HEK293 (cell line): Measurements from ENCODE around the gene SAE1.

Source experiments
- BCL11A ChIP-seq: fragments of 450-650 bp; formaldehyde crosslinking; IDR thresholded peaks from 2 replicates; pipeline ENCODE4 v1.5.1; 2016; ENCODE audit warnings: low read depth, missing biosample characterization, missing genetic modification characterization
- HOXA7 ChIP-seq: sonication (generic); formaldehyde crosslinking; IDR thresholded peaks from 2 replicates; pipeline ENCODE4 v1.8.1; 2022; ENCODE audit warnings: missing genetic modification reagents, borderline replicate concordance
- HOXC10 ChIP-seq: sonication (generic); formaldehyde crosslinking; IDR thresholded peaks from 2 replicates; pipeline ENCODE4 v1.8.1; 2023; ENCODE audit warnings: mild to moderate bottlenecking, missing genetic modification reagents
- OSR2 ChIP-seq: fragments of 450-650 bp; formaldehyde crosslinking; IDR thresholded peaks from 2 replicates; pipeline ENCODE4 v1.5.1; 2016; ENCODE audit warnings: missing biosample characterization, missing genetic modification characterization
- PBX3 ChIP-seq: sonication (generic); formaldehyde crosslinking; IDR thresholded peaks from 2 replicates; pipeline ENCODE4 v1.8.1; 2022; ENCODE audit warnings: mild to moderate bottlenecking, moderate library complexity, missing genetic modification reagents
- ZBTB10 ChIP-seq: fragments of 450-650 bp; formaldehyde crosslinking; IDR thresholded peaks from 2 replicates; pipeline ENCODE4 v1.5.1; 2016; ENCODE audit warnings: missing biosample characterization, missing genetic modification characterization
- ZBTB48 ChIP-seq: fragments of 450-650 bp; formaldehyde crosslinking; IDR thresholded peaks from 2 replicates; pipeline ENCODE4 v1.5.1; 2016; ENCODE audit warnings: missing biosample characterization, missing genetic modification characterization
- ZNF155 ChIP-seq: fragments of 450-650 bp; formaldehyde crosslinking; IDR thresholded peaks from 2 replicates; pipeline ENCODE4 v1.5.1; 2016; ENCODE audit warnings: missing biosample characterization, missing genetic modification characterization
- ZNF157 ChIP-seq: fragments of 450-650 bp; formaldehyde crosslinking; IDR thresholded peaks from 2 replicates; pipeline ENCODE4 v1.5.1; 2016; ENCODE audit warnings: missing biosample characterization, missing genetic modification characterization
- ZNF16 ChIP-seq: fragments of 450-650 bp; formaldehyde crosslinking; IDR thresholded peaks from 2 replicates; pipeline ENCODE4 v1.5.1; 2016; ENCODE audit warnings: low read depth, missing biosample characterization, missing genetic modification characterization
- ZNF18 ChIP-seq: fragments of 450-650 bp; formaldehyde crosslinking; IDR thresholded peaks from 2 replicates; pipeline ENCODE4 v1.5.1; 2016; ENCODE audit warnings: missing biosample characterization, missing genetic modification characterization
- ZNF248 ChIP-seq: fragments of 450-650 bp; formaldehyde crosslinking; IDR thresholded peaks from 2 replicates; pipeline ENCODE4 v1.5.1; 2017; ENCODE audit warnings: missing biosample characterization, missing genetic modification characterization
- ZNF26 ChIP-seq: fragments of 450-650 bp; formaldehyde crosslinking; IDR thresholded peaks from 2 replicates; pipeline ENCODE4 v1.5.1; 2016; ENCODE audit warnings: missing biosample characterization, missing genetic modification characterization
- ZNF274 ChIP-seq, 2 experiments: fragments of 200-500 bp in 1 of 2; fragments of 450-650 bp in 1 of 2; sonication (Bioruptor generic) in 1 of 2; formaldehyde crosslinking in 1 of 2; IDR thresholded peaks; 2 replicates each; pipeline versions ENCODE4 v1.5.1 to v1.6.1; 2014 to 2016; ENCODE audit warnings: borderline replicate concordance in 1 of 2, inconsistent platforms in 1 of 2, low read length in 1 of 2, missing biosample characterization in 1 of 2, missing genetic modification characterization in 1 of 2
- ZNF366 ChIP-seq: fragments of 450-650 bp; formaldehyde crosslinking; conservative IDR thresholded peaks from 2 replicates; pipeline ENCODE4 v1.5.1; 2016; ENCODE audit warnings: missing biosample characterization, missing genetic modification characterization
- ZNF48 ChIP-seq: fragments of 450-650 bp; formaldehyde crosslinking; IDR thresholded peaks from 2 replicates; pipeline ENCODE4 v1.5.1; 2016; ENCODE audit warnings: missing biosample characterization, missing genetic modification characterization
- ZNF560 ChIP-seq: fragments of 450-650 bp; formaldehyde crosslinking; IDR thresholded peaks from 2 replicates; pipeline ENCODE4 v1.5.1; 2017; ENCODE audit warnings: missing biosample characterization, missing genetic modification characterization, borderline replicate concordance
- ZNF658 ChIP-seq: fragments of 450-650 bp; formaldehyde crosslinking; IDR thresholded peaks from 2 replicates; pipeline ENCODE4; 2016; ENCODE audit warnings: missing biosample characterization, missing genetic modification characterization
- ZNF670 ChIP-seq: fragments of 450-650 bp; formaldehyde crosslinking; IDR thresholded peaks from 2 replicates; pipeline ENCODE4 v1.5.1; 2016; ENCODE audit warnings: missing biosample characterization, missing genetic modification characterization, low read depth
- TF ChIP-seq, protein P1 (sequence below): fragments of 450-650 bp; formaldehyde crosslinking; IDR thresholded peaks from 2 replicates; pipeline ENCODE4 v1.5.1; 2016; ENCODE audit warnings: missing biosample characterization, missing genetic modification characterization
- TF ChIP-seq, protein P2 (sequence below): fragments of 450-650 bp; formaldehyde crosslinking; IDR thresholded peaks from 2 replicates; pipeline ENCODE4 v1.5.1; 2016; ENCODE audit warnings: missing biosample characterization, missing genetic modification characterization
- TF ChIP-seq, protein P3 (sequence below): fragments of 450-650 bp; formaldehyde crosslinking; IDR thresholded peaks from 2 replicates; pipeline ENCODE4 v1.5.1; 2017; ENCODE audit warnings: missing biosample characterization, missing genetic modification characterization
- TF ChIP-seq, protein P4 (sequence below): fragments of 450-650 bp; formaldehyde crosslinking; IDR thresholded peaks from 2 replicates; pipeline ENCODE4 v1.5.1; 2017; ENCODE audit warnings: missing biosample characterization, missing genetic modification characterization

Gene SAE1

DNA sequence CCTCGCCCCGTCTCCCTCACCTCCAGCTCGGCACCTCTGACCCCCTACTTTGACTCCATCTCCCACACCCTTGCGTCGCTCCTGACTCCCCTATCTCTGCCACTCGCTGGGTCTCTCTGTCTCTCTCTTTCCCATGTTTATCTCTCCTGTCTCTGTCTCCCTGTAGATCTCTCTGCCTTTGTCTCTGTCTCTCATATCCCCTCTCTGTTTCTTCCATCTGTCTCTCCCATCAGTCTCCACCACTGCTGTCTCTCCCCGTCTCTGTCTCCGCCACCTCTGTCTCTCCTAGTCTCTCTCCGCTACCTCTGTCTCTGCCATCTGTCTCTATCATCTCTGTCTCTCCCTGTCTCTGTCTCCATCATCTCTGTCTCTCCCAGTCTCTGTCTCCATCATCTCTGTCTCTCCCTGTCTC, 112.7 kb downstream of the SAE1 start (continued):
- TF ChIP-seq ZNF274 (IDR thresholded peaks at IDR 0.05; ENCODE audit: low read length) (no peak), ZNF274 (tag by site-specific recombination; IDR thresholded peaks at IDR 0.05; ENCODE audit: borderline replicate concordance) (no peak), ZNF26 (tag by site-specific recombination) (no peak), ZNF16 (tag by site-specific recombination) (0 out of 2 replicates have a peak, but pooled peaks have one; percentile 37), ZNF366 (no peak), ZBTB48 (tag by site-specific recombination) (no peak; the same call in 1 of the 2 replicates), OSR2 (tag by site-specific recombination) (no peak), ZNF560 (tag by site-specific recombination) (no peak), ZNF248 (tag by site-specific recombination) (no peak), ZNF155 (tag by site-specific recombination) (peak; percentile 17; the same call in 1 of the 2 replicates), ZNF157 (tag by site-specific recombination) (no peak), ZNF658 (tag by site-specific recombination) (no peak), ZNF48 (tag by site-specific recombination) (0 out of 2 replicates have a peak, but pooled peaks have one; percentile 20), ZNF18 (no peak), HOXC10 (CRISPR knock-in tag) (no peak), ZBTB10 (tag by site-specific recombination) (no peak), ZNF670 (tag by site-specific recombination) (no peak), HOXA7 (CRISPR knock-in tag) (no peak), BCL11A (tag by site-specific recombination) (peak; percentile 62; the same call in 1 of the 2 replicates), PBX3 (no peak)
- TF ChIP-seq, protein P1, sequence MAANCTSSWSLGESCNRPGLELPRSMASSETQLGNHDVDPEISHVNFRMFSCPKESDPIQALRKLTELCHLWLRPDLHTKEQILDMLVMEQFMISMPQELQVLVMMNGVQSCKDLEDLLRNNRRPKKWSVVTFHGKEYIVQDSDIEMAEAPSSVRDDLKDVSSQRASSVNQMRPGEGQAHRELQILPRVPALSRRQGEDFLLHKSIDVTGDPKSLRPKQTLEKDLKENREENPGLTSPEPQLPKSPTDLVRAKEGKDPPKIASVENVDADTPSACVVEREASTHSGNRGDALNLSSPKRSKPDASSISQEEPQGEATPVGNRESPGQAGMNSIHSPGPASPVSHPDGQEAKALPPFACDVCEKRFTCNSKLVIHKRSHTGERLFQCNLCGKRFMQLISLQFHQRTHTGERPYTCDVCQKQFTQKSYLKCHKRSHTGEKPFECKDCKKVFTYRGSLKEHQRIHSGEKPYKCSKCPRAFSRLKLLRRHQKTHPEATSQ (tag by site-specific recombination), result no peak
- TF ChIP-seq, protein P2, sequence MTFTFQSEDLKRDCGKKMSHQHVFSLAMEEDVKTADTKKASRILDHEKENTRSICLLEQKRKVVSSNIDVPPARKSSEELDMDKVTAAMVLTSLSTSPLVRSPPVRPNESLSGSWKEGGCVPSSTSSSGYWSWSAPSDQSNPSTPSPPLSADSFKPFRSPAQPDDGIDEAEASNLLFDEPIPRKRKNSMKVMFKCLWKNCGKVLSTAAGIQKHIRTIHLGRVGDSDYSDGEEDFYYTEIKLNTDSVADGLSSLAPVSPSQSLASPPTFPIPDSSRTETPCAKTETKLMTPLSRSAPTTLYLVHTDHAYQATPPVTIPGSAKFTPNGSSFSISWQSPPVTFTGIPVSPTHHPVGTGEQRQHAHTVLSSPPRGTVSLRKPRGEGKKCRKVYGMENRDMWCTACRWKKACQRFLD (tag by site-specific recombination), result no peak
- TF ChIP-seq, protein P3, sequence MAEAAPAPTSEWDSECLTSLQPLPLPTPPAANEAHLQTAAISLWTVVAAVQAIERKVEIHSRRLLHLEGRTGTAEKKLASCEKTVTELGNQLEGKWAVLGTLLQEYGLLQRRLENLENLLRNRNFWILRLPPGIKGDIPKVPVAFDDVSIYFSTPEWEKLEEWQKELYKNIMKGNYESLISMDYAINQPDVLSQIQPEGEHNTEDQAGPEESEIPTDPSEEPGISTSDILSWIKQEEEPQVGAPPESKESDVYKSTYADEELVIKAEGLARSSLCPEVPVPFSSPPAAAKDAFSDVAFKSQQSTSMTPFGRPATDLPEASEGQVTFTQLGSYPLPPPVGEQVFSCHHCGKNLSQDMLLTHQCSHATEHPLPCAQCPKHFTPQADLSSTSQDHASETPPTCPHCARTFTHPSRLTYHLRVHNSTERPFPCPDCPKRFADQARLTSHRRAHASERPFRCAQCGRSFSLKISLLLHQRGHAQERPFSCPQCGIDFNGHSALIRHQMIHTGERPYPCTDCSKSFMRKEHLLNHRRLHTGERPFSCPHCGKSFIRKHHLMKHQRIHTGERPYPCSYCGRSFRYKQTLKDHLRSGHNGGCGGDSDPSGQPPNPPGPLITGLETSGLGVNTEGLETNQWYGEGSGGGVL, result peak; percentile 46
- TF ChIP-seq, protein P4, sequence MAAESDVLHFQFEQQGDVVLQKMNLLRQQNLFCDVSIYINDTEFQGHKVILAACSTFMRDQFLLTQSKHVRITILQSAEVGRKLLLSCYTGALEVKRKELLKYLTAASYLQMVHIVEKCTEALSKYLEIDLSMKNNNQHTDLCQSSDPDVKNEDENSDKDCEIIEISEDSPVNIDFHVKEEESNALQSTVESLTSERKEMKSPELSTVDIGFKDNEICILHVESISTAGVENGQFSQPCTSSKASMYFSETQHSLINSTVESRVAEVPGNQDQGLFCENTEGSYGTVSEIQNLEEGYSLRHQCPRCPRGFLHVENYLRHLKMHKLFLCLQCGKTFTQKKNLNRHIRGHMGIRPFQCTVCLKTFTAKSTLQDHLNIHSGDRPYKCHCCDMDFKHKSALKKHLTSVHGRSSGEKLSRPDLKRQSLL (tag by site-specific recombination), result peak; percentile 100
- TF ChIP-seq, all 188 proteins: peak for 12
